ENCODE data around the gene TCF23.

Gene TCF23

GRCh38 chr2:27145682-27146081, 3.1 kb upstream of the TCF23 start:
- Histone ChIP-seq H3K18ac (ENCODE audit: low read length) (no peak overlapping the region), H3K4me2 (ENCODE audit: low read length) (no peak overlapping the region), H3K79me1 (ENCODE audit: low read length) (no peaks in the 10 kb centered on the region), H2BK120ac (ENCODE audit: low read depth, low read length) (no peak overlapping the region), H3K4ac (ENCODE audit: low read depth, low read length) (no peak overlapping the region), H3K23ac (ENCODE audit: low read length) (no peak overlapping the region), H4K8ac (ENCODE audit: low read depth, low read length) (no peak overlapping the region), H3K27me3 (ENCODE audit: insufficient read depth, low read length, poor library complexity) (no peaks in the 10 kb centered on the region), H3K79me2 (ENCODE audit: control insufficient read depth, insufficient read depth, low read length) (no peaks in the 10 kb centered on the region), H3K56ac (ENCODE audit: low read length) (no peak overlapping the region), H3K4me3 (ENCODE audit: low read length) (no peak overlapping the region), H3K36me3 (ENCODE audit: control insufficient read depth, insufficient read depth, low read length) (no peaks in the 10 kb centered on the region), H2BK5ac (ENCODE audit: low read length) (no peak overlapping the region), H2AK5ac (ENCODE audit: low read length) (no peak overlapping the region), H3K9ac (ENCODE audit: low read length) (no peak overlapping the region), H3K27ac (ENCODE audit: low read depth, low read length) (no peak overlapping the region), H3K4me1 (ENCODE audit: control insufficient read depth, low read depth, low read length) (no peaks in the 10 kb centered on the region), H4K5ac (ENCODE audit: low read length) (no peak overlapping the region), H2BK15ac (replicated peaks; ENCODE audit: low read depth) (no peak overlapping the region)
- no CpG with 5 or more reads among the region's 2 CpGs for WGBS (ENCODE audit: extremely low coverage, insufficient coverage, low lambda C conversion rate)
- no peak for DNase-seq

- Histone ChIP-seq H3K4me3 (ENCODE audit: low read length) (no peak overlapping the region), H3K79me2 (ENCODE audit: control insufficient read depth, insufficient read depth, low read length) (no peaks in the 10 kb centered on the region), H3K4ac (ENCODE audit: low read depth, low read length) (no peak overlapping the region), H3K56ac (ENCODE audit: low read length) (no peak overlapping the region), H3K4me2 (ENCODE audit: low read length) (no peak overlapping the region), H3K27me3 (ENCODE audit: insufficient read depth, low read length, poor library complexity) (no peaks in the 10 kb centered on the region), H3K79me1 (ENCODE audit: low read length) (no peaks in the 10 kb centered on the region), H2BK120ac (ENCODE audit: low read depth, low read length) (no peak overlapping the region), H3K9ac (ENCODE audit: low read length) (no peak overlapping the region), H3K27ac (ENCODE audit: low read depth, low read length) (no peak overlapping the region), H4K8ac (ENCODE audit: low read depth, low read length) (no peak overlapping the region), H3K4me1 (ENCODE audit: control insufficient read depth, low read depth, low read length) (no peaks in the 10 kb centered on the region), H2BK5ac (ENCODE audit: low read length) (no peak overlapping the region), H2BK15ac (replicated peaks; ENCODE audit: low read depth) (no peak overlapping the region), H3K36me3 (ENCODE audit: control insufficient read depth, insufficient read depth, low read length) (no peaks in the 10 kb centered on the region), H3K23ac (ENCODE audit: low read length) (no peak overlapping the region), H3K18ac (ENCODE audit: low read length) (no peak overlapping the region), H2AK5ac (ENCODE audit: low read length) (no peak overlapping the region), H4K5ac (ENCODE audit: low read length) (no peak overlapping the region)
- WGBS (ENCODE audit: extremely low coverage, insufficient coverage, low lambda C conversion rate) = no CpG with 5 or more reads among the region's 8 CpGs
- DNase-seq = no peak
Measured at GRCh38 chr2:27147935-27148334, 869 bp upstream of the TCF23 start.

GRCh38 chr2:27149570-27150405, 984 bp downstream of the TCF23 start:
- H3K18ac ChIP-seq (ENCODE audit: low read length) = no peak overlapping the region
- H3K27me3 ChIP-seq (ENCODE audit: insufficient read depth, low read length, poor library complexity) = no peaks in the 10 kb centered on the region
- H3K4me3 ChIP-seq (ENCODE audit: low read length) = no peak overlapping the region
- no peaks in the 10 kb centered on the region for H3K4me1 ChIP-seq (ENCODE audit: control insufficient read depth, low read depth, low read length)
- no peak for DNase-seq
- H3K79me1 ChIP-seq (ENCODE audit: low read length) = no peaks in the 10 kb centered on the region
- H4K8ac ChIP-seq (ENCODE audit: low read depth, low read length) = no peak overlapping the region
- no peak overlapping the region for H3K4ac ChIP-seq (ENCODE audit: low read depth, low read length)
- H3K56ac ChIP-seq (ENCODE audit: low read length) = no peak overlapping the region
- H3K27ac ChIP-seq (ENCODE audit: low read depth, low read length) = no peak overlapping the region
- no peak overlapping the region for H3K4me2 ChIP-seq (ENCODE audit: low read length)
- no peaks in the 10 kb centered on the region for H3K79me2 ChIP-seq (ENCODE audit: control insufficient read depth, insufficient read depth, low read length)
- no peak overlapping the region for H4K5ac ChIP-seq (ENCODE audit: low read length)
- no CpG with 5 or more reads among the region's 29 CpGs for WGBS (ENCODE audit: extremely low coverage, insufficient coverage, low lambda C conversion rate)
- no peak overlapping the region for H3K23ac ChIP-seq (ENCODE audit: low read length)
- no peaks in the 10 kb centered on the region for H3K36me3 ChIP-seq (ENCODE audit: control insufficient read depth, insufficient read depth, low read length)
- no peak overlapping the region for H2AK5ac ChIP-seq (ENCODE audit: low read length)
- no peak overlapping the region for H3K9ac ChIP-seq (ENCODE audit: low read length)
- no peak overlapping the region for H2BK5ac ChIP-seq (ENCODE audit: low read length)
- no peak overlapping the region for H2BK120ac ChIP-seq (ENCODE audit: low read depth, low read length)
- H2BK15ac ChIP-seq (replicated peaks; ENCODE audit: low read depth) = no peak overlapping the region

GRCh38 chr2:27150639-27151230, 1.9 kb downstream of the TCF23 start:
- H3K18ac ChIP-seq (ENCODE audit: low read length) = no peak overlapping the region
- no peak for DNase-seq
- no peaks in the 10 kb centered on the region for H3K79me2 ChIP-seq (ENCODE audit: control insufficient read depth, insufficient read depth, low read length)
- H3K9ac ChIP-seq (ENCODE audit: low read length) = no peak overlapping the region
- no peak overlapping the region for H3K4me2 ChIP-seq (ENCODE audit: low read length)
- no peaks in the 10 kb centered on the region for H3K36me3 ChIP-seq (ENCODE audit: control insufficient read depth, insufficient read depth, low read length)
- no peak overlapping the region for H2BK5ac ChIP-seq (ENCODE audit: low read length)
- H3K23ac ChIP-seq (ENCODE audit: low read length) = no peak overlapping the region
- H4K5ac ChIP-seq (ENCODE audit: low read length) = no peak overlapping the region
- no peak overlapping the region for H3K4me3 ChIP-seq (ENCODE audit: low read length)
- no peak overlapping the region for H2BK15ac ChIP-seq (replicated peaks; ENCODE audit: low read depth)
- no peaks in the 10 kb centered on the region for H3K27me3 ChIP-seq (ENCODE audit: insufficient read depth, low read length, poor library complexity)
- H3K79me1 ChIP-seq (ENCODE audit: low read length) = no peaks in the 10 kb centered on the region
- no peak overlapping the region for H2BK120ac ChIP-seq (ENCODE audit: low read depth, low read length)
- H3K4me1 ChIP-seq (ENCODE audit: control insufficient read depth, low read depth, low read length) = no peaks in the 10 kb centered on the region
- no CpG with 5 or more reads among the region's 8 CpGs for WGBS (ENCODE audit: extremely low coverage, insufficient coverage, low lambda C conversion rate)
- H3K27ac ChIP-seq (ENCODE audit: low read depth, low read length) = no peak overlapping the region
- H2AK5ac ChIP-seq (ENCODE audit: low read length) = no peak overlapping the region
- H3K56ac ChIP-seq (ENCODE audit: low read length) = no peak overlapping the region
- no peak overlapping the region for H3K4ac ChIP-seq (ENCODE audit: low read depth, low read length)
- H4K8ac ChIP-seq (ENCODE audit: low read depth, low read length) = no peak overlapping the region

- no peaks in the 10 kb centered on the region for H3K36me3 ChIP-seq (ENCODE audit: control insufficient read depth, insufficient read depth, low read length)
- no peak overlapping the region for H3K56ac ChIP-seq (ENCODE audit: low read length)
- H2BK120ac ChIP-seq (ENCODE audit: low read depth, low read length) = no peak overlapping the region
- H3K4ac ChIP-seq (ENCODE audit: low read depth, low read length) = no peak overlapping the region
- H3K79me2 ChIP-seq (ENCODE audit: control insufficient read depth, insufficient read depth, low read length) = no peaks in the 10 kb centered on the region
- H3K23ac ChIP-seq (ENCODE audit: low read length) = no peak overlapping the region
- no peak overlapping the region for H2BK5ac ChIP-seq (ENCODE audit: low read length)
- H3K18ac ChIP-seq (ENCODE audit: low read length) = no peak overlapping the region
- H3K27me3 ChIP-seq (ENCODE audit: insufficient read depth, low read length, poor library complexity) = no peaks in the 10 kb centered on the region
- no peaks in the 10 kb centered on the region for H3K79me1 ChIP-seq (ENCODE audit: low read length)
- no peak overlapping the region for H3K9ac ChIP-seq (ENCODE audit: low read length)
- no peak overlapping the region for H2BK15ac ChIP-seq (replicated peaks; ENCODE audit: low read depth)
- DNase-seq = peak; percentile 57
- no peak overlapping the region for H3K4me3 ChIP-seq (ENCODE audit: low read length)
- WGBS (ENCODE audit: extremely low coverage, insufficient coverage, low lambda C conversion rate) = no CpG with 5 or more reads among the region's 8 CpGs
- H2AK5ac ChIP-seq (ENCODE audit: low read length) = no peak overlapping the region
- no peak overlapping the region for H3K27ac ChIP-seq (ENCODE audit: low read depth, low read length)
- H3K4me1 ChIP-seq (ENCODE audit: control insufficient read depth, low read depth, low read length) = no peaks in the 10 kb centered on the region
- H4K8ac ChIP-seq (ENCODE audit: low read depth, low read length) = no peak overlapping the region
- H3K4me2 ChIP-seq (ENCODE audit: low read length) = no peak overlapping the region
- H4K5ac ChIP-seq (ENCODE audit: low read length) = no peak overlapping the region
Measured at GRCh38 chr2:27152102-27152795, 3.4 kb downstream of the TCF23 start.
